Endodermal cell (in vitro differentiated cells): ENCODE measurements around the gene ZNF462. TPM values are rescaled to one million over a fixed set of nuclear protein-coding genes. Genes with fewer than 3 reads are reported as not detected.

ENCODE experiments used
- DNase-seq: peaks from one replicate; pipeline ENCODE4 v3.0.0-alpha.2; 2017
- H3K27ac ChIP-seq: 2 replicates; pipeline ENCODE4 v1.5.1; 2013; ENCODE audit warnings: mild to moderate bottlenecking, low read depth, low read length, moderate library complexity
- H3K27me3 ChIP-seq: 2 replicates; pipeline ENCODE4 v1.6.1; 2013; ENCODE audit warnings: mild to moderate bottlenecking, low read length, moderate library complexity; ENCODE audit not compliant: insufficient read depth, control insufficient read depth, poor library complexity, severe bottlenecking
- H3K36me3 ChIP-seq: 2 replicates; pipeline ENCODE4 v1.7.0; 2013; ENCODE audit warnings: mild to moderate bottlenecking, low read length, moderate library complexity; ENCODE audit not compliant: control insufficient read depth, insufficient read depth
- H3K4me1 ChIP-seq: one replicate; pipeline ENCODE4 v1.7.0; 2013; ENCODE audit warnings: low read length; ENCODE audit not compliant: control insufficient read depth, insufficient read depth
- H3K4me3 ChIP-seq: 2 replicates; pipeline ENCODE4 v1.5.1; 2013; ENCODE audit warnings: mild to moderate bottlenecking, low read length, moderate library complexity
- H3K9ac ChIP-seq: 2 replicates; pipeline ENCODE4 v1.6.1; 2013; ENCODE audit warnings: mild to moderate bottlenecking, low read length, moderate library complexity; ENCODE audit not compliant: poor library complexity, severe bottlenecking; ENCODE audit errors: extremely low read depth
- H3K9me3 ChIP-seq: 2 replicates; pipeline ENCODE4 v1.6.1; 2013; ENCODE audit warnings: mild to moderate bottlenecking, low read length, moderate library complexity; ENCODE audit not compliant: control insufficient read depth
- H3K27ac Mint-ChIP-seq: 2 replicates; pipeline ENCODE4 v1.8.0; 2020; ENCODE audit warnings: mixed read lengths
- H3K27me3 Mint-ChIP-seq: 2 replicates; pipeline ENCODE4 v1.8.0; 2021; ENCODE audit warnings: mild to moderate bottlenecking, mixed read lengths; ENCODE audit not compliant: insufficient read depth
- H3K36me3 Mint-ChIP-seq: 2 replicates; pipeline ENCODE4 v1.8.0; 2020; ENCODE audit warnings: low read depth, mixed read lengths
- H3K4me1 Mint-ChIP-seq: 2 replicates; pipeline ENCODE4 v1.8.0; 2020; ENCODE audit warnings: mixed read lengths
- H3K4me3 Mint-ChIP-seq: 2 replicates; pipeline ENCODE4 v1.8.0; 2020; ENCODE audit warnings: mild to moderate bottlenecking, moderate library complexity, mixed read lengths
- H3K9me3 Mint-ChIP-seq: 2 replicates; pipeline ENCODE4 v1.8.0; 2020; ENCODE audit warnings: mild to moderate bottlenecking, mixed read lengths
- CTCF ChIP-seq: fragments of 200-600 bp; sonication (generic); conservative IDR thresholded peaks from 2 replicates; pipeline ENCODE4 v1.5.0; 2021; ENCODE audit warnings: antibody characterized with exemption, mild to moderate bottlenecking
- WGBS, 2 experiments: methylation state at CpG; one replicate each; pipeline versions ENCODE4 v1.1.5 to v1.1.7; 2013; ENCODE audit warnings: missing lambda C conversion rate in 2 of 2, mixed read lengths in 1 of 2; ENCODE audit not compliant: insufficient coverage in 1 of 2, insufficient read length in 1 of 2; 5-methylcytosine and 5-hydroxymethylcytosine counted together
- total RNA-seq, 2 donors: library from RNA; stranded (reverse); fragmentation: NEBNext Ultra II Directional in 1 of 2; extraction: Animal tissue kit (Norgen Biotek cat#: 25700) in 1 of 2; gene quantifications; 2 replicates in 1 of 2; 3 replicates in 1 of 2; pipeline ENCODE4 v1.2.1, GENCODE V29; 2021

The ZNF462 gene
- total RNA-seq, 2 donors from 2014 or later: 68.2 to 88.4 TPM

GRCh38 chr9:106874031-106874430 lies 11.1 kb downstream of the ZNF462 start:
- peaks cover 24% of the 10 kb centered on the region for H3K4me1 ChIP-seq
- no peak overlapping the region for H3K4me3 ChIP-seq
- Mint-ChIP-seq H3K4me1 (peaks cover 69% of the 10 kb centered on the region), H3K27me3 (no peaks in the 10 kb centered on the region), H3K36me3 (no peaks in the 10 kb centered on the region), H3K4me3 (no peak overlapping the region), H3K27ac (no peak overlapping the region), H3K9me3 (no peaks in the 10 kb centered on the region)
- no peaks in the 10 kb centered on the region for H3K36me3 ChIP-seq
- 92 to 100% methylated on average over 2 to 3 of the region's 3 CpGs for WGBS, 2 experiments
- no peak for TF ChIP-seq CTCF
- DNase-seq: no peak
- H3K9me3 ChIP-seq: no peaks in the 10 kb centered on the region
- no peak overlapping the region for H3K9ac ChIP-seq
- H3K27me3 ChIP-seq: no peaks in the 10 kb centered on the region
- H3K27ac ChIP-seq: no peak overlapping the region

GRCh38 chr9:106874652-106875051 lies 11.7 kb downstream of the ZNF462 start:
- Histone ChIP-seq H3K9ac (no peak overlapping the region), H3K27ac (no peak overlapping the region), H3K9me3 (no peaks in the 10 kb centered on the region), H3K4me3 (no peak overlapping the region), H3K36me3 (no peaks in the 10 kb centered on the region), H3K27me3 (no peaks in the 10 kb centered on the region), H3K4me1 (peaks cover 21% of the 10 kb centered on the region)
- TF ChIP-seq CTCF: no peak
- no peaks in the 10 kb centered on the region for H3K9me3 Mint-ChIP-seq
- no peak for DNase-seq
- H3K4me3 Mint-ChIP-seq: no peak overlapping the region
- no peak overlapping the region for H3K27ac Mint-ChIP-seq
- H3K27me3 Mint-ChIP-seq: no peaks in the 10 kb centered on the region
- H3K36me3 Mint-ChIP-seq: no peaks in the 10 kb centered on the region
- peaks cover 68% of the 10 kb centered on the region for H3K4me1 Mint-ChIP-seq
- 77% methylated on average over 2 of the region's 2 CpGs; no CpG with 5 or more reads in 1 of the 2 experiments for WGBS, 2 experiments

- WGBS, 2 experiments: 85 to 100% methylated on average over 1 to 3 of the region's 3 CpGs
- no peak for TF ChIP-seq CTCF
- H3K4me1 ChIP-seq: peaks cover 15% of the 10 kb centered on the region
- no peak overlapping the region for H3K9ac ChIP-seq
- DNase-seq: no peak
- H3K36me3 Mint-ChIP-seq: peaks cover 5% of the 10 kb centered on the region
- no peak overlapping the region for H3K27ac ChIP-seq
- no peak overlapping the region for H3K4me3 Mint-ChIP-seq
- H3K4me3 ChIP-seq: no peak overlapping the region
- H3K4me1 Mint-ChIP-seq: peaks cover 63% of the 10 kb centered on the region
- no peaks in the 10 kb centered on the region for H3K9me3 ChIP-seq
- H3K27me3 ChIP-seq: no peaks in the 10 kb centered on the region
- no peak overlapping the region for H3K27ac Mint-ChIP-seq
- peaks cover 6% of the 10 kb centered on the region for H3K36me3 ChIP-seq
- H3K9me3 Mint-ChIP-seq: no peaks in the 10 kb centered on the region
- no peaks in the 10 kb centered on the region for H3K27me3 Mint-ChIP-seq
Measured at GRCh38 chr9:106875529-106875928, 12.6 kb downstream of the ZNF462 start.
